Neural cell (in vitro differentiated cells): ENCODE results near the gene UCP2. TPM values are rescaled to one million over a fixed set of nuclear protein-coding genes. Genes with fewer than 3 reads are reported as not detected.

Source experiments
- H2AFZ ChIP-seq: fragments of 200-600, 300-800 bp; sonication (generic), shearing (Covaris generic); 2 replicates; pipeline ENCODE4 v1.6.0; 2014; ENCODE audit warnings: low read depth, mild to moderate bottlenecking, antibody characterized with exemption, low read length, moderate library complexity
- H3F3A ChIP-seq: fragments of 200-600 bp; shearing (Covaris generic); 2 replicates; pipeline ENCODE4 v1.6.1; 2016; ENCODE audit warnings: mild to moderate bottlenecking, moderate library complexity, mixed read lengths, antibody characterized with exemption, low read length; ENCODE audit not compliant: insufficient read depth, poor library complexity, severe bottlenecking
- H3K27ac ChIP-seq: fragments of 200-600, 300-800 bp; sonication (generic), shearing (Covaris generic); 2 replicates; pipeline ENCODE4 v1.5.1; 2014; ENCODE audit warnings: mild to moderate bottlenecking, low read length, moderate library complexity
- H3K27me3 ChIP-seq: fragments of 300-800, 200-600 bp; sonication (generic), shearing (Covaris generic); 2 replicates; pipeline ENCODE4 v1.6.0; 2014; ENCODE audit warnings: mild to moderate bottlenecking, low read depth, low read length, moderate library complexity; ENCODE audit not compliant: insufficient read depth
- H3K36me3 ChIP-seq: fragments of 300-800, 200-600 bp; sonication (generic), shearing (Covaris generic); 2 replicates; pipeline ENCODE4 v1.5.1; 2014; ENCODE audit warnings: mild to moderate bottlenecking, antibody characterized with exemption, low read length, moderate library complexity; ENCODE audit not compliant: insufficient read depth
- H3K4me2 ChIP-seq: fragments of 300-800, 200-600 bp; sonication (generic), shearing (Covaris generic); 2 replicates; pipeline ENCODE4 v1.6.0; 2014; ENCODE audit warnings: mild to moderate bottlenecking, low read length
- H3K4me3 ChIP-seq: fragments of 300-800, 200-600 bp; sonication (generic), shearing (Covaris generic); 2 replicates; pipeline ENCODE4 v1.5.1; 2014; ENCODE audit warnings: mild to moderate bottlenecking, low read length, moderate library complexity
- H3K79me2 ChIP-seq: fragments of 200-600 bp; shearing (Covaris generic); replicated peaks from 2 replicates; pipeline ENCODE4 v1.6.0; 2014; ENCODE audit warnings: mild to moderate bottlenecking, low read length, moderate library complexity; ENCODE audit not compliant: insufficient read depth
- H3K9ac ChIP-seq: fragments of 300-800, 200-600 bp; sonication (generic), shearing (Covaris generic); 2 replicates; pipeline ENCODE4 v1.6.1; 2016; ENCODE audit warnings: mild to moderate bottlenecking, low read length, mixed read lengths
- H3K9me2 ChIP-seq: fragments of 200-600 bp; shearing (Covaris generic); 2 replicates; pipeline ENCODE4 v1.6.1; 2016; ENCODE audit warnings: mild to moderate bottlenecking, low read length, mixed read lengths; ENCODE audit not compliant: insufficient read depth
- H3K9me3 ChIP-seq: fragments of 200-600, 300-800 bp; sonication (generic), shearing (Covaris generic); 2 replicates; pipeline ENCODE4 v1.6.1; 2016; ENCODE audit warnings: mild to moderate bottlenecking, mixed run types, low read length, moderate library complexity, mixed read lengths
- H4K20me1 ChIP-seq: fragments of 200-600 bp; shearing (Covaris generic); 2 replicates; pipeline ENCODE4 v1.6.1; 2016; ENCODE audit warnings: mild to moderate bottlenecking, mixed run types; ENCODE audit not compliant: insufficient read depth
- CTCF ChIP-seq: fragments of 450-650 bp; IDR thresholded peaks from 2 replicates; pipeline ENCODE4 v1.5.1; 2014; ENCODE audit warnings: antibody characterized with exemption, mild to moderate bottlenecking, moderate library complexity; ENCODE audit not compliant: poor library complexity, severe bottlenecking
- EP300 ChIP-seq: fragments of 450-650 bp; conservative IDR thresholded peaks from 2 replicates; pipeline ENCODE4 v1.6.1; 2014; ENCODE audit warnings: antibody characterized with exemption, mild to moderate bottlenecking, moderate library complexity; ENCODE audit not compliant: poor library complexity, severe bottlenecking
- EZH2 ChIP-seq: fragments of 200-600, 300-800 bp; shearing (Covaris generic), sonication (generic); IDR thresholded peaks from 2 replicates; pipeline ENCODE4 v1.6.1; 2014; ENCODE audit warnings: antibody characterized with exemption, low read length, borderline replicate concordance, mild to moderate bottlenecking; ENCODE audit not compliant: insufficient read depth, poor library complexity, severe bottlenecking
- MXI1 ChIP-seq: fragments of 450-650 bp; conservative IDR thresholded peaks from 2 replicates; pipeline ENCODE4 v1.6.1; 2014; ENCODE audit warnings: antibody characterized with exemption, mild to moderate bottlenecking; ENCODE audit not compliant: poor library complexity, severe bottlenecking
- RAD21 ChIP-seq: fragments of 450-650 bp; conservative IDR thresholded peaks from 2 replicates; pipeline ENCODE4 v1.6.1; 2014; ENCODE audit warnings: antibody characterized with exemption, mild to moderate bottlenecking, moderate library complexity
- REST ChIP-seq: IDR thresholded peaks from 2 replicates; pipeline ENCODE4 v1.6.1; 2012; ENCODE audit warnings: borderline replicate concordance
- SMC3 ChIP-seq: fragments of 450-650 bp; conservative IDR thresholded peaks from 2 replicates; pipeline ENCODE4 v1.6.1; 2014; ENCODE audit warnings: antibody characterized with exemption, mild to moderate bottlenecking, moderate library complexity; ENCODE audit not compliant: poor library complexity
- TAF1 ChIP-seq: IDR thresholded peaks from 2 replicates; pipeline ENCODE4 v1.6.1; 2012; ENCODE audit warnings: low read depth
- polyA plus RNA-seq: library from polyadenylated mRNA; depleted of rRNA; stranded (reverse); fragments of >200 nt; gene quantifications from 2 replicates; pipeline ENCODE4 v1.2.3, GENCODE V29; 2014

UCP2 gene
- polyA plus RNA-seq, 1 donor from 2014 or later = not detected

GRCh38 chr11:73957654-73958361 is 24.8 kb downstream of the UCP2 start:
- Histone ChIP-seq H3F3A (no peaks in the 10 kb centered on the region), H4K20me1 (no peaks in the 10 kb centered on the region), H3K9me3 (no peaks in the 10 kb centered on the region), H3K9me2 (no peaks in the 10 kb centered on the region), H3K36me3 (no peaks in the 10 kb centered on the region), H3K27ac (no peak overlapping the region), H3K27me3 (no peaks in the 10 kb centered on the region), H3K79me2 (no peaks in the 10 kb centered on the region), H3K9ac (no peak overlapping the region), H3K4me2 (no peak overlapping the region), H2AFZ (no peak overlapping the region), H3K4me3 (no peak overlapping the region)
- TF ChIP-seq MXI1 (no peak), SMC3 (no peak), REST (no peak)

GRCh38 chr11:73956876-73957653 is 25.6 kb downstream of the UCP2 start:
- H3K9ac ChIP-seq = no peak overlapping the region
- TF ChIP-seq MXI1 (no peak), EZH2 (no peak), EP300 (no peak), CTCF (no peak), REST (no peak), TAF1 (no peak), RAD21 (no peak)

More at GRCh38 chr11:73956876-73957653, 25.6 kb downstream of the UCP2 start:
- no peaks in the 10 kb centered on the region for H3K9me2 ChIP-seq
- no peaks in the 10 kb centered on the region for H3K79me2 ChIP-seq
- no peaks in the 10 kb centered on the region for H3K36me3 ChIP-seq
- H3F3A ChIP-seq = no peaks in the 10 kb centered on the region
- no peaks in the 10 kb centered on the region for H4K20me1 ChIP-seq
- no peaks in the 10 kb centered on the region for H3K9me3 ChIP-seq
- no peak overlapping the region for H3K4me2 ChIP-seq
- no peak overlapping the region for H3K27ac ChIP-seq
- no peak overlapping the region for H2AFZ ChIP-seq
- no peak overlapping the region for H3K4me3 ChIP-seq
- no peaks in the 10 kb centered on the region for H3K27me3 ChIP-seq
